Mucosa of rectum (tissue), 2 donors: Measurements from ENCODE around the gene DNAJC1.
"Not testable (repeated sequence)": the region's sequence is repeated elsewhere in the genome, so short reads cannot be mapped to it uniquely, and the experiment has no call there.

ENCODE experiments used
- H3K27ac ChIP-seq, 2 donors: one replicate each; pipeline ENCODE4 v1.7.0; 2013; ENCODE audit warnings: inconsistent platforms in 2 of 2, low read depth in 2 of 2, low read length in 2 of 2
- H3K27me3 ChIP-seq, 2 donors: one replicate each; pipeline ENCODE4 v1.7.0; 2013; ENCODE audit warnings: low read length in 2 of 2; ENCODE audit not compliant: control insufficient read depth in 2 of 2, insufficient read depth in 2 of 2
- H3K36me3 ChIP-seq, 2 donors: one replicate each; pipeline ENCODE4 v1.7.0; 2013; ENCODE audit warnings: low read length in 2 of 2; ENCODE audit not compliant: control insufficient read depth in 2 of 2, insufficient read depth in 2 of 2
- H3K4me1 ChIP-seq, 2 donors: one replicate each; pipeline ENCODE4 v1.7.0; 2013; ENCODE audit warnings: low read length in 2 of 2, mild to moderate bottlenecking in 1 of 2; ENCODE audit not compliant: control insufficient read depth in 2 of 2, insufficient read depth in 2 of 2
- H3K4me3 ChIP-seq, 2 donors: one replicate each; pipeline ENCODE4 v1.7.0; 2013; ENCODE audit warnings: low read length in 2 of 2
- H3K9ac ChIP-seq, 2 donors: one replicate each; pipeline ENCODE4 v1.7.0; 2013; ENCODE audit warnings: low read length in 2 of 2, low read depth in 1 of 2, mild to moderate bottlenecking in 1 of 2
- H3K9me3 ChIP-seq, 2 donors: one replicate each; pipeline ENCODE4 v1.7.0; 2013; ENCODE audit warnings: low read length in 2 of 2; ENCODE audit not compliant: control insufficient read depth in 2 of 2
- donor health status: healthy.
- donor health status: Normal muscosa, but diverticular disease.

DNAJC1 gene

DNA sequence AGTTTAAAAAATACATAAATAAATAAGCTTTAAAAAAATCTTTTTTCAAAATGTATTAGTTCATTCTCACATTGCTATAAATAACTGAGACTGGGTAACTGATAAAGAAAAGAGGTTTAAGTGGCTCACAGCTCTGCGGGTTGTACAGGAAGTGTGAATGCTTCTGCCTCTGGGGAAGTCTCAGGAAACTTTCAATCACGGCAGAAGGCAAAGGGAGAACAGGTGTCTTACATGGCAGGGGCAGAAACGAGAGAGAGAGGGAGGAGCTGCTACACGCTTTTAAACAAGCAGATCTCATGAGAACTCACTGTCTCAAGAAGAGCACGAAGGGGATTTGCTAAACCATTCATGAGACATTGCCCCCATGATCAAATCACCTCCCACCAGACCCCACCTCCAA is 114.6 kb downstream of the DNAJC1 start:
- Histone ChIP-seq H3K36me3 (no peaks in the 10 kb centered on the region), H3K4me1 (no peaks in the 10 kb centered on the region), H3K4me3 (no peak overlapping the region), H3K27me3 (no peaks in the 10 kb centered on the region), H3K27ac (no peak overlapping the region), H3K9me3 (no peaks in the 10 kb centered on the region), H3K9ac (no peak overlapping the region)

DNA sequence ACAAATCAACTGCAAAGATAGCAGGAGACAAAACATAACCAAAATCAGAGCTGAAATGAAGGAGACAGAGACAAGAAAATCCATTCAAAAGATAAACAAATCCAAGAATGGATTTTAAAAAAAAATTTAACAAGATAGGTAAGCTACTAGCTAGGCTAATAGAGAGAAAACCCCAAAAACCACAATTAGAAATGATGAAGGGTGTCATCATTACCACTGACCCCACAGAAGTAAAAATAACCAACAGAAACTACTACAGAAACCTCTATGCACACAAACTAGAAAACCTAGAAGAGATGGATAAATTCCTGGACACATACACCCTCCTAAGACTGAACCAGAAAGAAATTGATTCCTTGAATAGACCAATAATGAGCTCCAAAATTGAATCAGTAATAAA is 117.6 kb downstream of the DNAJC1 start:
- no peak overlapping the region for H3K27ac ChIP-seq
- H3K4me3 ChIP-seq, result no peak overlapping the region
- no peaks in the 10 kb centered on the region for H3K9me3 ChIP-seq
- H3K4me1 ChIP-seq, result no peaks in the 10 kb centered on the region
- no peaks in the 10 kb centered on the region for H3K27me3 ChIP-seq
- H3K9ac ChIP-seq, result no peak overlapping the region
- peaks cover under 1 to 3% of the 10 kb centered on the region in 2 donors for H3K36me3 ChIP-seq

DNA sequence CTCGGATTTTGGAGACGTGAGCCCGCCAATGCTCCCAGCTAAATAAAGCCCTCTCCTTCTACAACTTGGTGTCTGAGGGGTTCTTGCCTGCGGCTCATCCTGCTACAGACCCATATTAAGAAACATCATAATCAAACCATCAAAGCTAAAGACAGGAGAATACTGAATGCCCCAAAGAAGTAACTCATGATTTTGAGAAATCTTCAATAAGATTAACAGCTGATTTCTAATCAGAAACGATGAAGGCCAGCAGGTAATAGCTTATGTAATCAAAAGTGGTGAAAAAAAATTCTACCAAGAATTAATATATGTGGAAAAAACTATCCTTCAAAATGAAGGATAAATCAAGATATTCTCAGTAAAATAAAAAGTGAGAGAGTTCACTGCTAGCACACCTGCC is 130.3 kb downstream of the DNAJC1 start:
- Histone ChIP-seq H3K27ac (no peak overlapping the region), H3K9ac (no peak overlapping the region), H3K4me3 (no peak overlapping the region), H3K36me3 (no peaks in the 10 kb centered on the region), H3K9me3 (peaks cover 0 to 4% of the 10 kb centered on the region in 2 donors), H3K4me1 (no peaks in the 10 kb centered on the region), H3K27me3 (no peaks in the 10 kb centered on the region)

DNA sequence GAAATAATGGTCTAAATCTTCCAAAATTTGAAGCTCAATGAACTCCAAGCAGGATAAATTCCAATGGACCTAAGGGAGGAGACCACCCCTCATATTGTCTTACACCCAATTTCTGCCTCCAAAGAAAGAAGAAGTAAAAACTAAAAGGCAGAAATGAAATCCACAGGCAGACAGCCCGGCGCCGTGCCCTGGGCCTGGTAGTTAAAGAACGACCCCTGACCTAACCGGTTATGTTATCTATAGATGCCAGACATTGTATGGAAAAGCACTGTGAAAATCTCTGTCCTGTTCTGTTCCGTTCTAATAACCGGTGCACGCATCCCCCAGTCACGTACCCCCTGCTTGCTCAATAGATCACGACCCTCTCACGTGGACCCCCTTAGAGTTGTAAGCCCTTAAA is 130.8 kb downstream of the DNAJC1 start:
- H3K27ac ChIP-seq, H3K36me3 ChIP-seq, H3K9me3 ChIP-seq, H3K9ac ChIP-seq, H3K4me1 ChIP-seq, H3K4me3 ChIP-seq, H3K27me3 ChIP-seq: not testable (repeated sequence)

DNA sequence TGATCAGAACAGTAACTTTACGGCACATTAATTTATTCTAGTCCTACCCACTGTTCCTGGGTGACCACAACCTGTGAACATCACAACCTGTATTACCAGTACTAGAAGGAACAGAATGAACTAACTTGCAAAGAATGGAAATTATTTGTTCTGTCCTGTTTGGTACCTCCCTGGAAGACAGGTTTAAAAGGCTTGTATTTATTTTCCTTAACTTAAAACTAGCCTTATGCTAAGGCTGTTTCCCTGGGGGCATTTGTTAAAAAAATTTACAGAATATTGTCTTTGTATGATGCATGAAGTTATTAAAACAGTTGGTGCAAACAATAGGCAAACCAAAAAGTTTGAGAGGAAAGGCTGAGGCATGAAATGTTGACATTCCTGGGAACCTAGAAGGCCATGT is 132.7 kb downstream of the DNAJC1 start:
- peaks cover 0 to 4% of the 10 kb centered on the region in 2 donors for H3K9me3 ChIP-seq
- no peaks in the 10 kb centered on the region for H3K27me3 ChIP-seq
- H3K4me3 ChIP-seq, result no peak overlapping the region
- no peaks in the 10 kb centered on the region for H3K36me3 ChIP-seq
- no peak overlapping the region for H3K27ac ChIP-seq
- no peak overlapping the region for H3K9ac ChIP-seq
- H3K4me1 ChIP-seq, result no peaks in the 10 kb centered on the region

DNA sequence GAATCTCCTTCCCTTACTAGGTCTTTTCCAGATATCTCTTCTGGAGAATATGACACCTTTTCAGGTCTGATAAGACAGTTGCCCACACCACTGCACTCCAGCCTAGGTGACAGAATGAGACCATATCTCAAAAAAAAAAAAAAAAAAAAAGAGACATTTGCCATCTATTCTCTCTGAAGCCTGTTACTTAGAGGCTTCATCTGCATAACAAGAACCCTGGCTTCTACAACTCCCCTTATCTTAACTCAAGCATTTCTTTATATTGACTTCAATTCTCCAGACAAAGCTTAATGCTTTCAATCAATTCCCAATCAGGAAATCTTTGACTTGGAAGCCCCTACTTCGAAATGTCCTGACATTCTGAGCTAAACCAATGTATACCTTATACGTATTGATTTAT is 134.4 kb downstream of the DNAJC1 start:
- not testable (repeated sequence) for H3K4me3 ChIP-seq, H3K36me3 ChIP-seq, H3K9ac ChIP-seq, H3K9me3 ChIP-seq, H3K4me1 ChIP-seq, H3K27ac ChIP-seq, H3K27me3 ChIP-seq

DNA sequence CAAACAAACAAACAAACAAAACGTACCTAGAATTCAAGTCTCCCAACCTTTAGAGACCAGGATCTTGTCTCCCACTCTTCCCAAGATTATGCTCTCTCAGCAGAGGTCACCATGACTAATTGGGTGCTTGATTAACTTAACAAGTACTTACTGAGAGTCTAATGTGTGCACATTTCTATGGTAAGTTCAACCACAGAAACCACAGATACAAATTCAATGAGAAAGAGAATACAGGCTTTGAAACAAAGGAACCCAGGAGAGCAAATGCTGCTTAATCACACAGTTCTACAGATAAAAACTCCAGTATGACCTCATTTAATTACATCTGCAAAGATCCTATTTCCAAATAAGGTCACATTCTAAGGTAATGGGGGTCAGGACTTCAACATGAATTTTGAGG is 142.8 kb downstream of the DNAJC1 start:
- Histone ChIP-seq H3K4me1 (no peaks in the 10 kb centered on the region), H3K27ac (no peak overlapping the region), H3K36me3 (no peaks in the 10 kb centered on the region), H3K9ac (no peak overlapping the region), H3K27me3 (no peaks in the 10 kb centered on the region), H3K4me3 (no peak overlapping the region), H3K9me3 (no peaks in the 10 kb centered on the region)

DNA sequence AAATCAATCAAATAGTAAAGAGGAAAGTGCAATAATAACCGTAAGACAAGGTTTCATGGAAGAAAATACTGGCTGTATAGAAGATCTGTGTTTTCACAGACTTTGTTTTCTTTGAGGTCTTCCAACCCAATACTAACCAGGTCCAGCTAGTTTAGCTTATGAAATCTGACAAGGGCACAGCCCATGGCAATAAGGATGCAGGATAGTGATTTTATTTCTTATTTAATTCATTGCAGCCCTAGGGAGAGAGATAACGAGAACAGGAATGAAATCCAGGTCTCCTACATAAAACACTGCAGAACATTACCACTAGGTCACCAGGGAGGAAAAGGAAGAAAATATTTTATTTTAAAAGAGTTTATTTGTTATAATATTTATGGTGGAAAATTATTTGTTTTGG is 145.1 kb downstream of the DNAJC1 start:
- no peaks in the 10 kb centered on the region for H3K9me3 ChIP-seq
- H3K4me3 ChIP-seq, result no peak overlapping the region
- no peaks in the 10 kb centered on the region for H3K27me3 ChIP-seq
- no peaks in the 10 kb centered on the region for H3K36me3 ChIP-seq
- no peak overlapping the region for H3K9ac ChIP-seq
- no peaks in the 10 kb centered on the region for H3K4me1 ChIP-seq
- no peak overlapping the region for H3K27ac ChIP-seq

DNA sequence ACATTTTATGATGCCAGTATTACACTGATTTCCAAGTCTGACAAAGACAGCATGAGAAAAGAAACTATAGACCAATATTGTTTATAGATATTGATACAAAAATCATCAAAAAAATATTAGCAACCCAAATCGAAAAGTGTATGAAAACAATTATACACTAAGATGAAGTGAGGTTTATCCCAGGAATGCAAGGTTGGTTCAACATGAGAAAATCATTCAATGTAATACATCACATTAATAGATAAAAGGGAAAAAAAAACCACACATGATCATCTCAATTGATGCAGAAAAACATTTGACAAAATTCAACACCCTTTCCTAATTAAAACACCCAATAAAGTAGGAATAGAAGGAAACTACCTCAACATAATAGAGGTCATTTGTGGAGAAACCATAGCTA is 153.9 kb downstream of the DNAJC1 start:
- no peak overlapping the region for H3K9ac ChIP-seq
- peaks cover 2 to 3% of the 10 kb centered on the region in 2 donors for H3K36me3 ChIP-seq
- H3K4me3 ChIP-seq, result no peak overlapping the region
- H3K27me3 ChIP-seq, result no peaks in the 10 kb centered on the region
- H3K4me1 ChIP-seq, result no peaks in the 10 kb centered on the region
- peaks cover 2 to 12% of the 10 kb centered on the region in 2 donors for H3K9me3 ChIP-seq
- no peak overlapping the region for H3K27ac ChIP-seq

DNA sequence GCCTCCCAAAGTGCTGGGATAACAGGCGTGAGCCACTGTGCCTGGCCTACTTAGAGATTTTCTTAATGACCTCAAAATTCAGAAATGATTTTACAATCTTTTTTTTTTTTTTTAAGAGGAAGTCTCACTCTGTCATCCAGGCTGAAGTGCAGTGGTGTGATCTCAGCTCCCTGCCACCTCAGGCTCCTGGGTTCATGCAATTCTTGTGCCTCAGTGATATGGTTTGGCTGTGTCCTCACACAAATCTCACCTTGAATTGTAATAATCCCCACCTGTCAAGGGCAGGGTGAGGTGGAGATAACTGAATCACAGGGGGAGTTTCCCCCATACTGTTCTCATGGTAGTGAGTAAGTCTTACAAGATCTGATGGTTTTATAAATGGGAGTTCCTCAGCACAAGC is 159.9 kb downstream of the DNAJC1 start:
- Histone ChIP-seq H3K36me3 (no peaks in the 10 kb centered on the region), H3K27me3 (no peaks in the 10 kb centered on the region), H3K9me3 (no peaks in the 10 kb centered on the region), H3K27ac (no peak overlapping the region), H3K4me1 (no peaks in the 10 kb centered on the region), H3K4me3 (no peak overlapping the region), H3K9ac (no peak overlapping the region)

DNA sequence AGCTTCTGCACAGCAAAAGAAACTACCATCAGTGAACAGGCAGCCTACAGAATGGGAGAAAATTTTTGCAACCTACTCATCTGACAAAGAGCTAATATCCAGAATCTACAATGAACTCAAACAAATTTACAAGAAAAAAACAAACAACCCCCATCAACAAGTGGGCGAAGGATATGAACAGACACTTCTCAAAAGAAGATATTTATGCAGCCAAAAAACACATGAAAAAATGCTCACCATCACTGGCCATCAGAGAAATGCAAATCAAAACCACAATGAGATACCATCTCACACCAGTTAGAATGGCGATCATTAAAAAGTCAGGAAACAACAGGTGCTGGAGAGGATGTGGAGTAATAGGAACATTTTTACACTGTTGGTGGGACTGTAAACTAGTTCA is 162.3 kb downstream of the DNAJC1 start:
- H3K4me3 ChIP-seq, H3K36me3 ChIP-seq, H3K27ac ChIP-seq, H3K9ac ChIP-seq, H3K4me1 ChIP-seq, H3K9me3 ChIP-seq, H3K27me3 ChIP-seq: not testable (repeated sequence)
